Breast epithelium (tissue), 3 donors: Measurements from ENCODE around the gene NAXE.

Experiments
- POLR2AphosphoS5 ChIP-seq, 3 donors: sonication (generic); formaldehyde crosslinking; IDR thresholded peaks; one replicate each; pipeline ENCODE4 v1.6.1; 2017; ENCODE audit warnings: antibody characterized with exemption in 3 of 3
- TF ChIP-seq, protein P1 (sequence below), 3 donors: fragments of 450-650 bp; IDR thresholded peaks; one replicate each; pipeline ENCODE4 v1.5.1; 2016 to 2017; ENCODE audit warnings: antibody characterized with exemption in 3 of 3, mild to moderate bottlenecking in 3 of 3, moderate library complexity in 3 of 3

GRCh38 chr1:156571261-156571852 is 20.2 kb upstream of the NAXE start:
- TF ChIP-seq, protein P1, sequence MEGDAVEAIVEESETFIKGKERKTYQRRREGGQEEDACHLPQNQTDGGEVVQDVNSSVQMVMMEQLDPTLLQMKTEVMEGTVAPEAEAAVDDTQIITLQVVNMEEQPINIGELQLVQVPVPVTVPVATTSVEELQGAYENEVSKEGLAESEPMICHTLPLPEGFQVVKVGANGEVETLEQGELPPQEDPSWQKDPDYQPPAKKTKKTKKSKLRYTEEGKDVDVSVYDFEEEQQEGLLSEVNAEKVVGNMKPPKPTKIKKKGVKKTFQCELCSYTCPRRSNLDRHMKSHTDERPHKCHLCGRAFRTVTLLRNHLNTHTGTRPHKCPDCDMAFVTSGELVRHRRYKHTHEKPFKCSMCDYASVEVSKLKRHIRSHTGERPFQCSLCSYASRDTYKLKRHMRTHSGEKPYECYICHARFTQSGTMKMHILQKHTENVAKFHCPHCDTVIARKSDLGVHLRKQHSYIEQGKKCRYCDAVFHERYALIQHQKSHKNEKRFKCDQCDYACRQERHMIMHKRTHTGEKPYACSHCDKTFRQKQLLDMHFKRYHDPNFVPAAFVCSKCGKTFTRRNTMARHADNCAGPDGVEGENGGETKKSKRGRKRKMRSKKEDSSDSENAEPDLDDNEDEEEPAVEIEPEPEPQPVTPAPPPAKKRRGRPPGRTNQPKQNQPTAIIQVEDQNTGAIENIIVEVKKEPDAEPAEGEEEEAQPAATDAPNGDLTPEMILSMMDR (IDR thresholded peaks at IDR 0.05): no peak
- TF ChIP-seq POLR2AphosphoS5 (IDR thresholded peaks at IDR 0.05): no peak
